Fibroblast of villous mesenchyme (primary cell): ENCODE results near the gene DSTYK. TPM values are rescaled to one million over a fixed set of nuclear protein-coding genes. Genes with fewer than 3 reads are reported as not detected.

ENCODE experiments used
- DNase-seq: peaks from one replicate; pipeline ENCODE4 v3.0.0-alpha.2; 2010; ENCODE audit warnings: low read depth
- H3K4me3 ChIP-seq: 2 replicates; pipeline ENCODE4 v1.5.1; 2011; ENCODE audit warnings: low read depth, mild to moderate bottlenecking, low read length
- total RNA-seq: library from RNA; depleted of rRNA; stranded (reverse); fragments of >200 nt; gene quantifications from 2 replicates; pipeline ENCODE4 v1.2.3, GENCODE V29; 2012
- TF ChIP-seq, protein P1 (sequence below): IDR thresholded peaks from 2 replicates; pipeline ENCODE4 v1.5.1; 2012; ENCODE audit warnings: low read depth, mild to moderate bottlenecking, low read length; ENCODE audit not compliant: insufficient read depth

The DSTYK gene
- total RNA-seq, 1 donor = 22.0 TPM

DNA sequence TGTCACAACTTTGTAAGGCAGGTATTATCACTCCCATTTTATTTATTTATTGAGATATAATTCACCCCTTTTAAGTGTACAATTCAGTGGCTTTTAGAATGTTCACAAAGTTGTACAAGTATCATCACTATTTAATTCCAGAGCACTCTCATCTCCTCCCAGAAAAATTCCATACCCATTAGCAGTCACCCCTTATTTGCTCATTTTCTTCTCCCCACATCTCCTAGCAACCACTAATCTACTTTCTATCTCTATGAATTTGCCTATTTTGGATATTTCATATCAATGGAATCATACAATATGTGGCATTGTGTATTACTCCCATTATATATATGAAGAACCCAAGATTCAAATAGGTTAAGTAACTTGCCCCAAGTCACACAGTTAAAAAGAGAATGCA, 7.0 kb downstream of the DSTYK start:
- TF ChIP-seq, protein P1, sequence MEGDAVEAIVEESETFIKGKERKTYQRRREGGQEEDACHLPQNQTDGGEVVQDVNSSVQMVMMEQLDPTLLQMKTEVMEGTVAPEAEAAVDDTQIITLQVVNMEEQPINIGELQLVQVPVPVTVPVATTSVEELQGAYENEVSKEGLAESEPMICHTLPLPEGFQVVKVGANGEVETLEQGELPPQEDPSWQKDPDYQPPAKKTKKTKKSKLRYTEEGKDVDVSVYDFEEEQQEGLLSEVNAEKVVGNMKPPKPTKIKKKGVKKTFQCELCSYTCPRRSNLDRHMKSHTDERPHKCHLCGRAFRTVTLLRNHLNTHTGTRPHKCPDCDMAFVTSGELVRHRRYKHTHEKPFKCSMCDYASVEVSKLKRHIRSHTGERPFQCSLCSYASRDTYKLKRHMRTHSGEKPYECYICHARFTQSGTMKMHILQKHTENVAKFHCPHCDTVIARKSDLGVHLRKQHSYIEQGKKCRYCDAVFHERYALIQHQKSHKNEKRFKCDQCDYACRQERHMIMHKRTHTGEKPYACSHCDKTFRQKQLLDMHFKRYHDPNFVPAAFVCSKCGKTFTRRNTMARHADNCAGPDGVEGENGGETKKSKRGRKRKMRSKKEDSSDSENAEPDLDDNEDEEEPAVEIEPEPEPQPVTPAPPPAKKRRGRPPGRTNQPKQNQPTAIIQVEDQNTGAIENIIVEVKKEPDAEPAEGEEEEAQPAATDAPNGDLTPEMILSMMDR = no peak
- no peak overlapping the region for H3K4me3 ChIP-seq
- DNase-seq = no peak

DNA sequence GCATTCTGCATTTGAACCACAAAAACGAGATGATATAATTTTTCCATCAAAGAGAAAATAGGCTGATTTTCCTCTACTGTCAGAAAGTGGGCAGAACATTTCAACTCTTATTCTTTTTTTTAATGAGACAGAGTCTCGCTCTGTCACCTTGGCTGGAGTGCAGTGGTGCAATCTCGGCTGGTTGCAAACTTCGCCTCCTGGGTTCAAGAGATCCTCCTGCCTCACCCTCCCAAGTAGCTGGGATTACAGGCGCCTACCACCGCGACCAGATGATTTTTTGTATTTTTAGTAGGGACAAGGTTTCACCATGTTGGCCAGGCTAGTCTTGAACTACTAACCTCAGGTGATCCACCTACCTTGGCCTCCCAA, 11.6 kb downstream of the DSTYK start:
- no peak overlapping the region for H3K4me3 ChIP-seq
- no peak for DNase-seq
- TF ChIP-seq, protein P1 = no peak

DNA sequence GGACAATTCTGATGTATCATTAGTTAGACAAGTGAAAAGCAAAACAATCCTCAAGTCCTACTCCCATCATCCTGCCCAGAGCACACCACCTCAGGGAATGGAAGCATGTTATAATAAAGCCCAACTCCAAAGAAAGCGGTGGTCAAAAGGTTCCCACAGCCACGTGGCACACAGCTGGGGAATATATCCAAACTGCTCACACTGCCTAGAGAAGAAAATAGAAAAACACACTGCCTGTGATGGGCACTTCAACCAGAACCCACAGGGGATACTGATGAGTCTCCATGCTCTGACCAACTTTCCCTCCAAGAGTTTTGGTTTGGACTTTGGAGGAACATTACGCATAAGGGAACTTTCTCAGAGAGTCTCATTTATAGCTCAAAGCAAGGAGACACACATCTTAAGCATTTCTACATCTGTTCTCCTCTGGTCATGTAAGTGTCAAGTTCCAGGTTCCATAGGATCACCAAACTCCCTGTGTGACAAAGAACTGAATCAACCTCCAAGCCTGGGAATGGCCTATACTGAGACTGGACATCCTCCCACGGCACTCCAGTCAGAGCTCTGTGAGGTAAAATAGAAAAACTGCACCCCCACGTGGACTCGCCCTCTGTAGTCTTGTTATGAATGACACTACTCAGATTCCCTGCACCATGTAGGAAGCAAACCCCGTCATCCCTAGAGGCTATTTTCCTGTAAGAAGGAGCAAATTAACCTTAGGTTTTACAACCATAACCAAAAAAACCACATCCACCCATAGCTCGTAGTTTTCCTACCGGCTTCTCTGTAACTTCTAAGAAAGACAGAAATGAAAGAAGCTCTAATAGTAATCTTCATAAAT, 12.2 kb downstream of the DSTYK start:
- no peak overlapping the region for H3K4me3 ChIP-seq
- TF ChIP-seq, protein P1 = no peak
- peak; percentile 70 for DNase-seq

DNA sequence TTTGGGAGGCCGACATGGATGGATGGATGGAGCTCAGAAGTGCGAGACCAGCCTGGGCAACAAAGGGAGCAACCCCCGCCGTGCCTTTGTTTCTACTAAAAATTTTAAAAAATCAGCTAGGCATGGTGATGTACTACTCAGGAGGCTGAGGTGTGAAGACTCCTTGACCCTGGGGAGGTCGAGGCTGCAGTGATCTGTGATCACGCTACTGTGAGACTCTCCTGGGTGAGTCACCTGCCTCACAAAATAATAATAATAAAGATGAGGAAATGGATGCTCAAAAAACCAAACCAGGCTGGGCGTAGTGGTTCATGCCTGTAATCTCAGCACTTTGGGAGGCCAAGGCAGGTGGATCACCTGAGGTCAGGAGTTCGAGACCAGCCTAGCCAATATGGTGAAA, 19.2 kb downstream of the DSTYK start:
- DNase-seq = no peak
- TF ChIP-seq, protein P1 = no peak
- no peak overlapping the region for H3K4me3 ChIP-seq

DNA sequence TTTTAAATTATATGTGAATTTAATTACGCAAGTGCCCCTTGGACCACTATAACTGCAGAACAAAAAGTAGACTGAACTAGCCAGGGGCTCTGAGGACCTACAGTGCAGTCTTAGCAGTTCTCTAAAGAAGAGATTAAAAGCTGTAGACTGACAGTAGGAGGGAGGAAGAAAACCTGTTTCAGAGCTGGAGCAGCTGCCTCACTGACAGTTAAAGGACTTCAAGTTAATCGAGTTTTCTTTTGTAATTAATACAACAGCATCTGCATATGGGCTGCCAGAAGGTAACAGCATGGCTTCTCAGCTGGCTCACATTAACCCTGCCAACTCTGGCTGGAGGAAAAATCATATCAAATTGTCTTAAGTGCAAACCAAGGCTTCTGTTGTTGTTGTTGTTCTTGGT, 19.9 kb downstream of the DSTYK start:
- no peak for DNase-seq
- no peak overlapping the region for H3K4me3 ChIP-seq
- TF ChIP-seq, protein P1 = no peak

DNA sequence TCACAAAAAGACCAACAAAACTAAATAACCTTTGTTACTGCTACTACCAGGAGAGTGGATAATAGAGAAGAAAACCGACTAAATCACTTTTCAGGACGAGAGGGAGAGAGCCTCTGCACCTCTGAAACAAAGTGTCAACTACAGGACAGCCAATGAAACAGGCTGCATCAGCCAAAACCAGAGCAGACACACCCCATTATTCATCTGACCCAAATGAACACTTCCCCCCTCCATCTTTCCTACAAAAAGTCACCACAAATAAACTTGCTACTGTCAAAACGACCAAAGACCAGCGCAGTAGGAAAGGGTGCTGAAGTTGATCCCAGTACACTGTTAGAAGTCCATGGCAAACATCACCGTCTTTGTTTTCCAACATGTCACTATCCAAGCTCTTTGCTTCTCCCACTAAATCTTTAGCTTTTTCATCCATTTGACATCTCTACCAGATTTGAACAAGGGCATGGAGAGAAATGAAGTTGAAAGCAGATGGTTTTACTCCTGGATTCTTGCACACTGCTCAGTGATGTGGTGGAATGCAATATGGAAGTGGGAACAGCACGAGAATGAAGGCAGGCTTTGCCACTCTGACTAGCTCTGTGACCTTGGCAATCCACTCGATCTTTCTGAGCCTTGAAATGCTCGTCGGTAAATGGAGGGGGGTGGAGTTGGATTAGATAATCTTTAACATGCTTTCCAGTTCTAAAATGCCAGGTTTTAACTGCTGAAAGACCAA, 20.5 kb downstream of the DSTYK start:
- no peak overlapping the region for H3K4me3 ChIP-seq
- TF ChIP-seq, protein P1 = no peak
- DNase-seq = no peak
